ENCODE results near the gene NPSR1.

- TF ChIP-seq, protein P1, sequence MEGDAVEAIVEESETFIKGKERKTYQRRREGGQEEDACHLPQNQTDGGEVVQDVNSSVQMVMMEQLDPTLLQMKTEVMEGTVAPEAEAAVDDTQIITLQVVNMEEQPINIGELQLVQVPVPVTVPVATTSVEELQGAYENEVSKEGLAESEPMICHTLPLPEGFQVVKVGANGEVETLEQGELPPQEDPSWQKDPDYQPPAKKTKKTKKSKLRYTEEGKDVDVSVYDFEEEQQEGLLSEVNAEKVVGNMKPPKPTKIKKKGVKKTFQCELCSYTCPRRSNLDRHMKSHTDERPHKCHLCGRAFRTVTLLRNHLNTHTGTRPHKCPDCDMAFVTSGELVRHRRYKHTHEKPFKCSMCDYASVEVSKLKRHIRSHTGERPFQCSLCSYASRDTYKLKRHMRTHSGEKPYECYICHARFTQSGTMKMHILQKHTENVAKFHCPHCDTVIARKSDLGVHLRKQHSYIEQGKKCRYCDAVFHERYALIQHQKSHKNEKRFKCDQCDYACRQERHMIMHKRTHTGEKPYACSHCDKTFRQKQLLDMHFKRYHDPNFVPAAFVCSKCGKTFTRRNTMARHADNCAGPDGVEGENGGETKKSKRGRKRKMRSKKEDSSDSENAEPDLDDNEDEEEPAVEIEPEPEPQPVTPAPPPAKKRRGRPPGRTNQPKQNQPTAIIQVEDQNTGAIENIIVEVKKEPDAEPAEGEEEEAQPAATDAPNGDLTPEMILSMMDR (conservative IDR thresholded peaks at IDR 0.05; ENCODE audit: low read length), result no peak
- TF ChIP-seq EZH2phosphoT487 (IDR thresholded peaks at IDR 0.05; ENCODE audit: borderline replicate concordance, low read depth, low read length), result no peak
Observed at GRCh38 chr7:34850681-34851080, 192.7 kb downstream of the NPSR1 start.

All from OCI-LY7 (cell line).